Immature natural killer cell (primary cell): ENCODE data around the gene UST. TPM values are rescaled to one million over a fixed set of nuclear protein-coding genes. Genes with fewer than 3 reads are reported as not detected.
"Not testable (repeated sequence)": the region's sequence is repeated elsewhere in the genome, so short reads cannot be mapped to it uniquely, and the experiment has no call there.

Experiments
- DNase-seq, 3 donors: peaks; one replicate each; pipeline ENCODE4 v3.0.0; 2022; ENCODE audit warnings: mixed read lengths in 1 of 3
- H3K27ac Mint-ChIP-seq, 6 donors: one replicate each; pipeline ENCODE4 v1.8.0; 2020; ENCODE audit warnings: mixed read lengths in 6 of 6, mild to moderate bottlenecking in 5 of 6, inconsistent platforms in 4 of 6, moderate library complexity in 3 of 6
- H3K27me3 Mint-ChIP-seq, 3 donors: one replicate each; pipeline ENCODE4 v1.8.0; 2020 to 2021; ENCODE audit warnings: low read depth in 3 of 3, mild to moderate bottlenecking in 3 of 3, mixed read lengths in 3 of 3, moderate library complexity in 3 of 3, inconsistent platforms in 1 of 3
- H3K36me3 Mint-ChIP-seq, 3 donors: one replicate each; pipeline ENCODE4 v1.8.0; 2020; ENCODE audit warnings: mixed read lengths in 3 of 3, inconsistent platforms in 2 of 3, mild to moderate bottlenecking in 2 of 3
- H3K4me1 Mint-ChIP-seq, 2 donors: one replicate each; pipeline ENCODE4 v1.8.0; 2020; ENCODE audit warnings: inconsistent platforms in 2 of 2, mild to moderate bottlenecking in 2 of 2, mixed read lengths in 2 of 2, moderate library complexity in 1 of 2
- H3K4me3 Mint-ChIP-seq, 5 donors: one replicate each; pipeline ENCODE4 v1.8.0; 2020; ENCODE audit warnings: mild to moderate bottlenecking in 5 of 5, mixed read lengths in 5 of 5, inconsistent platforms in 3 of 5, moderate library complexity in 3 of 5
- H3K9me3 Mint-ChIP-seq, 6 donors: one replicate each; pipeline ENCODE4 v1.8.0; 2020; ENCODE audit warnings: mild to moderate bottlenecking in 6 of 6, mixed read lengths in 6 of 6, inconsistent platforms in 4 of 6, moderate library complexity in 3 of 6
- polyA plus RNA-seq, 3 donors: library from polyadenylated mRNA; unstranded; fragments of 300-500 nt; fragmentation: Illumina TruSeq; gene quantifications; one replicate each; pipeline ENCODE4 v1.2.3, GENCODE V29; 2021

The UST gene
- polyA plus RNA-seq, 3 donors from 2014 or later: 3.7 to 6.9 (median 6.3) TPM

GRCh38 chr6:149102324-149102723, 355.5 kb downstream of the UST start:
- H3K4me1 Mint-ChIP-seq: no peaks in the 10 kb centered on the region
- H3K27me3 Mint-ChIP-seq: peaks cover 0 to 6% (median 0%) of the 10 kb centered on the region in 3 donors
- DNase-seq: no peak
- H3K27ac Mint-ChIP-seq: no peak overlapping the region
- H3K9me3 Mint-ChIP-seq: peaks cover 7 to 20% (median 13%) of the 10 kb centered on the region in 6 donors
- H3K36me3 Mint-ChIP-seq: peaks cover 2 to 7% (median 5%) of the 10 kb centered on the region in 3 donors
- H3K4me3 Mint-ChIP-seq: no peak overlapping the region

- H3K4me1 Mint-ChIP-seq, H3K36me3 Mint-ChIP-seq, H3K4me3 Mint-ChIP-seq, H3K9me3 Mint-ChIP-seq, DNase-seq, H3K27me3 Mint-ChIP-seq, H3K27ac Mint-ChIP-seq: not testable (repeated sequence)
Measured at GRCh38 chr6:149103950-149104349, 357.1 kb downstream of the UST start.

- Mint-ChIP-seq H3K27me3 (peaks cover 0 to 5% (median 2%) of the 10 kb centered on the region in 3 donors), H3K27ac (no peak overlapping the region), H3K36me3 (no peaks in the 10 kb centered on the region), H3K4me1 (peaks cover 3 to 21% of the 10 kb centered on the region in 2 donors), H3K4me3 (no peak overlapping the region), H3K9me3 (peaks cover 0 to 2% (median 0%) of the 10 kb centered on the region in 6 donors)
- no peak for DNase-seq
Measured at GRCh38 chr6:149107520-149107919, 360.7 kb downstream of the UST start.

- no peak overlapping the region for H3K27ac Mint-ChIP-seq
Measured at GRCh38 chr6:149108038-149108748, 361.4 kb downstream of the UST start.

GRCh38 chr6:149108749-149109100, 361.9 kb downstream of the UST start:
- no peaks in the 10 kb centered on the region for H3K36me3 Mint-ChIP-seq
- H3K9me3 Mint-ChIP-seq: peaks cover 0 to 2% (median 0%) of the 10 kb centered on the region in 6 donors
- DNase-seq: no peak
- no peak overlapping the region for H3K4me3 Mint-ChIP-seq
- peaks cover 0 to 2% (median under 1%) of the 10 kb centered on the region in 3 donors for H3K27me3 Mint-ChIP-seq
- peaks cover 3 to 27% of the 10 kb centered on the region in 2 donors for H3K4me1 Mint-ChIP-seq
- no peak overlapping the region for H3K27ac Mint-ChIP-seq

More at GRCh38 chr6:149108038-149108748, 361.4 kb downstream of the UST start:
- Mint-ChIP-seq H3K36me3 (no peaks in the 10 kb centered on the region), H3K4me3 (no peak overlapping the region), H3K4me1 (peaks cover 3 to 27% of the 10 kb centered on the region in 2 donors), H3K27me3 (peaks cover 0 to 2% (median 0%) of the 10 kb centered on the region in 3 donors), H3K9me3 (peaks cover 0 to 2% (median 0%) of the 10 kb centered on the region in 6 donors)
- DNase-seq: no peak

GRCh38 chr6:149109397-149110070, 362.7 kb downstream of the UST start:
- Mint-ChIP-seq H3K4me3 (no peak overlapping the region), H3K27me3 (peaks cover 0 to 7% (median 2%) of the 10 kb centered on the region in 3 donors), H3K9me3 (peaks cover 0 to 2% (median 0%) of the 10 kb centered on the region in 6 donors), H3K27ac (no peak overlapping the region), H3K4me1 (peaks cover 3 to 27% of the 10 kb centered on the region in 2 donors), H3K36me3 (no peaks in the 10 kb centered on the region)
- no peak for DNase-seq

GRCh38 chr6:149111556-149112115, 364.8 kb downstream of the UST start:
- H3K27ac Mint-ChIP-seq: no peak overlapping the region
- peaks cover 0 to 2% (median 0%) of the 10 kb centered on the region in 6 donors for H3K9me3 Mint-ChIP-seq
- no peak for DNase-seq
- no peak overlapping the region for H3K4me3 Mint-ChIP-seq
- peaks cover 3 to 27% of the 10 kb centered on the region in 2 donors for H3K4me1 Mint-ChIP-seq
- H3K36me3 Mint-ChIP-seq: no peaks in the 10 kb centered on the region
- peaks cover 0 to 7% (median 2%) of the 10 kb centered on the region in 3 donors for H3K27me3 Mint-ChIP-seq

- DNase-seq: no peak
- peaks cover 3 to 27% of the 10 kb centered on the region in 2 donors for H3K4me1 Mint-ChIP-seq
- H3K4me3 Mint-ChIP-seq: no peak overlapping the region
- peaks cover 0 to 2% (median 0%) of the 10 kb centered on the region in 6 donors for H3K9me3 Mint-ChIP-seq
- peaks cover 2 to 7% (median 2%) of the 10 kb centered on the region in 3 donors for H3K27me3 Mint-ChIP-seq
- no peaks in the 10 kb centered on the region for H3K36me3 Mint-ChIP-seq
- H3K27ac Mint-ChIP-seq: peak overlapping the region in 1 of 6 donors; percentile 24
Measured at GRCh38 chr6:149112976-149113375, 366.1 kb downstream of the UST start.

- Mint-ChIP-seq H3K27me3 (peaks cover 2 to 7% (median 2%) of the 10 kb centered on the region in 3 donors), H3K4me1 (peaks cover 3 to 27% of the 10 kb centered on the region in 2 donors), H3K27ac (no peak overlapping the region), H3K4me3 (no peak overlapping the region), H3K9me3 (peaks cover 0 to 1% (median 0%) of the 10 kb centered on the region in 6 donors), H3K36me3 (no peaks in the 10 kb centered on the region)
- DNase-seq: no peak
Measured at GRCh38 chr6:149114167-149114566, 367.3 kb downstream of the UST start.

GRCh38 chr6:149118737-149119653, 372.2 kb downstream of the UST start:
- no peaks in the 10 kb centered on the region for H3K4me1 Mint-ChIP-seq
- peaks cover 0 to 5% (median 2%) of the 10 kb centered on the region in 3 donors for H3K27me3 Mint-ChIP-seq
- H3K9me3 Mint-ChIP-seq: peaks cover 0 to 1% (median 0%) of the 10 kb centered on the region in 6 donors
- no peak overlapping the region for H3K27ac Mint-ChIP-seq
- H3K4me3 Mint-ChIP-seq: no peak overlapping the region
- H3K36me3 Mint-ChIP-seq: no peaks in the 10 kb centered on the region
- DNase-seq: no peak

GRCh38 chr6:149122850-149123821, 376.3 kb downstream of the UST start:
- DNase-seq: no peak
- Mint-ChIP-seq H3K27me3 (peaks cover 1 to 5% (median 2%) of the 10 kb centered on the region in 3 donors), H3K4me3 (no peak overlapping the region), H3K4me1 (peaks cover under 1 to 4% of the 10 kb centered on the region in 2 donors), H3K27ac (no peak overlapping the region), H3K9me3 (no peaks in the 10 kb centered on the region), H3K36me3 (no peaks in the 10 kb centered on the region)

GRCh38 chr6:149125309-149125708, 378.5 kb downstream of the UST start:
- no peak overlapping the region for H3K4me3 Mint-ChIP-seq
- peaks cover 1 to 5% (median 2%) of the 10 kb centered on the region in 3 donors for H3K27me3 Mint-ChIP-seq
- peaks cover 5 to 11% of the 10 kb centered on the region in 2 donors for H3K4me1 Mint-ChIP-seq
- no peak for DNase-seq
- H3K27ac Mint-ChIP-seq: no peak overlapping the region
- no peaks in the 10 kb centered on the region for H3K36me3 Mint-ChIP-seq
- H3K9me3 Mint-ChIP-seq: no peaks in the 10 kb centered on the region
